A549 (cell line): ENCODE measurements around the gene MEAK7.

ENCODE experiments used
- CTCF ChIP-seq: fragments of >200 bp; sonication (Bioruptor Twin); formaldehyde crosslinking; IDR thresholded peaks from 3 replicates; pipeline ENCODE4 v1.5.1; 2016
- EP300 ChIP-seq, 2 experiments: fragments of >200 bp; sonication (Bioruptor Twin); formaldehyde crosslinking; IDR thresholded peaks; 2 replicates in 1 of 2; 3 replicates in 1 of 2; pipeline ENCODE4 v1.6.1; 2016 to 2017
- HDAC2 ChIP-seq: fragments of 200-600 bp; sonication (generic); IDR thresholded peaks from 2 replicates; pipeline ENCODE4 v1.6.1; 2016
- HEYL ChIP-seq: fragments of 250-450 bp; sonication (Bioruptor Pico); IDR thresholded peaks from 2 replicates; pipeline ENCODE4 v1.8.0; 2021; ENCODE audit warnings: mild to moderate bottlenecking, moderate library complexity
- KDM5A ChIP-seq: fragments of 200-600 bp; sonication (generic); IDR thresholded peaks from 2 replicates; pipeline ENCODE4 v1.6.1; 2016; ENCODE audit warnings: antibody characterized with exemption, mild to moderate bottlenecking
- MAX ChIP-seq: IDR thresholded peaks from 2 replicates; pipeline ENCODE4 v1.6.1; 2012
- MAZ ChIP-seq: fragments of 150-350 bp; IDR thresholded peaks from 2 replicates; pipeline ENCODE4 v1.6.1; 2014; ENCODE audit warnings: antibody characterized with exemption, low read depth, low read length, borderline replicate concordance
- POLR2A ChIP-seq: IDR thresholded peaks from 2 replicates; pipeline ENCODE4 v1.6.1; 2012; ENCODE audit warnings: mild to moderate bottlenecking, low read length
- RCOR1 ChIP-seq: fragments of 150-350 bp; IDR thresholded peaks from 2 replicates; pipeline ENCODE4 v1.6.1; 2014; ENCODE audit warnings: antibody characterized with exemption, low read length, low read depth
- REST ChIP-seq: fragments of 200-600 bp; sonication (generic); IDR thresholded peaks from 2 replicates; pipeline ENCODE4 v1.6.1; 2016; ENCODE audit warnings: antibody characterized with exemption, mild to moderate bottlenecking, moderate library complexity
- ZC3H11A ChIP-seq: fragments of 450-650 bp; IDR thresholded peaks from 2 replicates; pipeline ENCODE4 v1.6.1; 2014; ENCODE audit warnings: antibody characterized with exemption, mild to moderate bottlenecking

GRCh38 chr16:84547546-84548061, 43.1 kb upstream of the MEAK7 start:
- TF ChIP-seq ZC3H11A, result no peak
- no peak for TF ChIP-seq RCOR1
- TF ChIP-seq EP300 (IDR thresholded peaks at IDR 0.05), result no peak
- no peak for TF ChIP-seq HEYL (CRISPR knock-in tag)
- TF ChIP-seq MAX, result no peak
- no peak for TF ChIP-seq CTCF
- TF ChIP-seq MAZ, result no peak
- no peak for TF ChIP-seq POLR2A
- no peak for TF ChIP-seq HDAC2
- no peak for TF ChIP-seq REST
- TF ChIP-seq KDM5A, result no peak
